ENCODE data around the gene TGFB2. TPM values are rescaled to one million over a fixed set of nuclear protein-coding genes. Genes with fewer than 3 reads are reported as not detected.

TGFB2 gene
- total and polyA plus RNA-seq, 10 donors = 0.24 to 5.5 (median 2.1) TPM

GRCh38 chr1:218436346-218436745 is 91.2 kb downstream of the TGFB2 start:
- no peaks in the 10 kb centered on the region for H3K36me3 ChIP-seq
- no peak overlapping the region for H3K27ac ChIP-seq
- intact Hi-C loops (cut with DNase I; ENCODE audit: low total_unique reads) = no loop called here
- DNase-seq = no peak
- no peaks in the 10 kb centered on the region for H3K27me3 ChIP-seq (replicated peaks in 1 of 7)
- H3K4me3 ChIP-seq = no peak overlapping the region
- H3K4me1 ChIP-seq = no peaks in the 10 kb centered on the region
- H3K9me3 ChIP-seq = no peaks in the 10 kb centered on the region
- TF ChIP-seq CTCF (IDR thresholded peaks at IDR 0.05 in 8 of 11, conservative IDR thresholded peaks at IDR 0.05 in 3 of 11) (no peak), POLR2AphosphoS5 (IDR thresholded peaks at IDR 0.05) (no peak), POLR2A (IDR thresholded peaks at IDR 0.05) (no peak)
- 81 to 97% (median 89%) methylated on average over 1 of the region's 1 CpG for WGBS, 5 donors

GRCh38 chr1:218436997-218437396 is 91.9 kb downstream of the TGFB2 start:
- no peaks in the 10 kb centered on the region for H3K36me3 ChIP-seq
- no peak for TF ChIP-seq POLR2AphosphoS5 (IDR thresholded peaks at IDR 0.05)
- TF ChIP-seq CTCF (IDR thresholded peaks at IDR 0.05 in 8 of 11, conservative IDR thresholded peaks at IDR 0.05 in 3 of 11) = no peak
- TF ChIP-seq POLR2A (IDR thresholded peaks at IDR 0.05) = no peak
- no peak for DNase-seq
- intact Hi-C loops (cut with DNase I; ENCODE audit: low total_unique reads) = no loop called here
- 79 to 92% (median 83%) methylated on average over 1 of the region's 1 CpG for WGBS, 5 donors
- H3K9me3 ChIP-seq = no peaks in the 10 kb centered on the region
- no peaks in the 10 kb centered on the region for H3K4me1 ChIP-seq
- no peak overlapping the region for H3K4me3 ChIP-seq
- no peak overlapping the region for H3K27ac ChIP-seq
- H3K27me3 ChIP-seq (replicated peaks in 1 of 7) = no peaks in the 10 kb centered on the region

GRCh38 chr1:218439541-218440295 is 94.6 kb downstream of the TGFB2 start:
- H3K4me1 ChIP-seq = no peaks in the 10 kb centered on the region
- 80 to 88% (median 85%) methylated on average over 9 of the region's 9 CpGs for WGBS, 5 donors
- intact Hi-C loops (cut with DNase I; ENCODE audit: low total_unique reads) = no loop called here
- no peaks in the 10 kb centered on the region for H3K9me3 ChIP-seq
- H3K27me3 ChIP-seq (replicated peaks in 1 of 7) = no peaks in the 10 kb centered on the region
- no peak for DNase-seq
- no peak overlapping the region for H3K27ac ChIP-seq
- no peak overlapping the region for H3K4me3 ChIP-seq
- TF ChIP-seq POLR2A (IDR thresholded peaks at IDR 0.05) = no peak
- TF ChIP-seq POLR2AphosphoS5 (IDR thresholded peaks at IDR 0.05) = no peak
- no peak for TF ChIP-seq CTCF (IDR thresholded peaks at IDR 0.05 in 8 of 11, conservative IDR thresholded peaks at IDR 0.05 in 3 of 11)
- H3K36me3 ChIP-seq = no peaks in the 10 kb centered on the region

- intact Hi-C loops (cut with DNase I; ENCODE audit: low total_unique reads) = no loop called here
- 86 to 97% (median 93%) methylated on average over 2 of the region's 2 CpGs for WGBS, 5 donors
- no peaks in the 10 kb centered on the region for H3K27me3 ChIP-seq (replicated peaks in 1 of 7)
Measured at GRCh38 chr1:218443255-218443654, 98.1 kb downstream of the TGFB2 start.

More at GRCh38 chr1:218443255-218443654, 98.1 kb downstream of the TGFB2 start:
- no peaks in the 10 kb centered on the region for H3K4me1 ChIP-seq
- no peak overlapping the region for H3K27ac ChIP-seq
- no peaks in the 10 kb centered on the region for H3K9me3 ChIP-seq
- DNase-seq = no peak
- no peak overlapping the region for H3K4me3 ChIP-seq
- no peaks in the 10 kb centered on the region for H3K36me3 ChIP-seq
- TF ChIP-seq POLR2A (IDR thresholded peaks at IDR 0.05) (no peak), POLR2AphosphoS5 (IDR thresholded peaks at IDR 0.05) (no peak), CTCF (IDR thresholded peaks at IDR 0.05 in 8 of 11, conservative IDR thresholded peaks at IDR 0.05 in 3 of 11) (no peak)
